ENCODE data around the gene ANKRD39. TPM values are rescaled to one million over a fixed set of nuclear protein-coding genes. Genes with fewer than 3 reads are reported as not detected.
"Not testable (repeated sequence)": the region's sequence is repeated elsewhere in the genome, so short reads cannot be mapped to it uniquely, and the experiment has no call there.

Gene ANKRD39
- total RNA-seq, 2 donors from 2014 or later, result 12.4 to 18.7 TPM

DNA sequence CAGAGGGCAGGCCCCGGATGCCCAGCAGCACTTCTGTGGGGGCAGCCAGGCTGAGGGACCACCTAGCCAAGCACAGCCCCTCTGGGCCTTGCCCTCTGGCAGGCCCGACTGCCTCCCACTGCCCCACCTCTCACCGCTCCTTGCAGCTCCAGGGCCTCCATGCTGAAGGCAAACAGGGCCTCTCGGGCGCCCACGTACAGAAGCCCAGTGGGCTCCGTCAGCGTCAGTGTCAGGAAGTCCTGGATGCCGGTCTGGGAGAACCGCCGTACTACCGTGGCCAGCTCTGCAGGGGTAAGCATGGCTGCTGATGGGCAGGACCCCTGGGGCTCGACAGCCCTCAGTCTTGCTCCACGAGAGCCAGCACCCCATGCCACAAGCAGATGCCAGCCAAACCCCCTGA, 8.3 kb upstream of the ANKRD39 start:
- Histone ChIP-seq H3K36me3 (peaks cover 5% of the 10 kb centered on the region), H3K27ac (no peak overlapping the region), H3K4me1 (peaks cover 14% of the 10 kb centered on the region), H3K27me3 (no peaks in the 10 kb centered on the region), H3K4me3 (no peak overlapping the region), H3K9ac (ENCODE audit: low read depth in 2 of 2, low read length in 2 of 2) (no peak overlapping the region), H3K9me3 (no peaks in the 10 kb centered on the region)
- DNase-seq, result no peak
- intact Hi-C loops (cut with DNase I), result no loop called here
- TF ChIP-seq, protein P1, sequence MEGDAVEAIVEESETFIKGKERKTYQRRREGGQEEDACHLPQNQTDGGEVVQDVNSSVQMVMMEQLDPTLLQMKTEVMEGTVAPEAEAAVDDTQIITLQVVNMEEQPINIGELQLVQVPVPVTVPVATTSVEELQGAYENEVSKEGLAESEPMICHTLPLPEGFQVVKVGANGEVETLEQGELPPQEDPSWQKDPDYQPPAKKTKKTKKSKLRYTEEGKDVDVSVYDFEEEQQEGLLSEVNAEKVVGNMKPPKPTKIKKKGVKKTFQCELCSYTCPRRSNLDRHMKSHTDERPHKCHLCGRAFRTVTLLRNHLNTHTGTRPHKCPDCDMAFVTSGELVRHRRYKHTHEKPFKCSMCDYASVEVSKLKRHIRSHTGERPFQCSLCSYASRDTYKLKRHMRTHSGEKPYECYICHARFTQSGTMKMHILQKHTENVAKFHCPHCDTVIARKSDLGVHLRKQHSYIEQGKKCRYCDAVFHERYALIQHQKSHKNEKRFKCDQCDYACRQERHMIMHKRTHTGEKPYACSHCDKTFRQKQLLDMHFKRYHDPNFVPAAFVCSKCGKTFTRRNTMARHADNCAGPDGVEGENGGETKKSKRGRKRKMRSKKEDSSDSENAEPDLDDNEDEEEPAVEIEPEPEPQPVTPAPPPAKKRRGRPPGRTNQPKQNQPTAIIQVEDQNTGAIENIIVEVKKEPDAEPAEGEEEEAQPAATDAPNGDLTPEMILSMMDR (IDR thresholded peaks at IDR 0.05), result no peak

DNA sequence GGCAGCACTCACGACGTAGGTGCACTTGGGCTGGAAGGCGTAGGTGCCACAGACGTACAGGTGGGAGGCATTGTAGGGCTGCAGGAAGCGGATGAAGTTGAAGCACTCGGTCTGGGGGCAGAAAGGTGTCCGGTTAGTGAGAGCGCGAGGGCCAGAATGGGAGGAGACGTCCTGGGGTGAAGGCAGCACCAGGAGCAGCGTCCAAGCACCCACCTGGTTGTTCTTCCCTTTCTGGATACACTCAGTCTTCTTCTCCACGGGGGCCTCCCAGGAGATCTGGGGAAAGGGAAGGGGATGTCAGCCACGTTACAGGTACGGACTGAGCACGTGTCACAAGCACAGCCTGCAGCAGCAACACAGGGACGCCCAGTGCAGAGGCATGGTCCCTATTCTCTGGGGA, 7.8 kb upstream of the ANKRD39 start:
- Histone ChIP-seq H3K4me1 (peaks cover 14% of the 10 kb centered on the region), H3K36me3 (peaks cover 5% of the 10 kb centered on the region), H3K9me3 (no peaks in the 10 kb centered on the region), H3K9ac (ENCODE audit: low read depth in 2 of 2, low read length in 2 of 2) (no peak overlapping the region), H3K27ac (no peak overlapping the region), H3K27me3 (no peaks in the 10 kb centered on the region), H3K4me3 (no peak overlapping the region)
- DNase-seq, result no peak
- intact Hi-C loops (cut with DNase I), result no loop called here
- TF ChIP-seq, protein P1 (IDR thresholded peaks at IDR 0.05), result no peak

DNA sequence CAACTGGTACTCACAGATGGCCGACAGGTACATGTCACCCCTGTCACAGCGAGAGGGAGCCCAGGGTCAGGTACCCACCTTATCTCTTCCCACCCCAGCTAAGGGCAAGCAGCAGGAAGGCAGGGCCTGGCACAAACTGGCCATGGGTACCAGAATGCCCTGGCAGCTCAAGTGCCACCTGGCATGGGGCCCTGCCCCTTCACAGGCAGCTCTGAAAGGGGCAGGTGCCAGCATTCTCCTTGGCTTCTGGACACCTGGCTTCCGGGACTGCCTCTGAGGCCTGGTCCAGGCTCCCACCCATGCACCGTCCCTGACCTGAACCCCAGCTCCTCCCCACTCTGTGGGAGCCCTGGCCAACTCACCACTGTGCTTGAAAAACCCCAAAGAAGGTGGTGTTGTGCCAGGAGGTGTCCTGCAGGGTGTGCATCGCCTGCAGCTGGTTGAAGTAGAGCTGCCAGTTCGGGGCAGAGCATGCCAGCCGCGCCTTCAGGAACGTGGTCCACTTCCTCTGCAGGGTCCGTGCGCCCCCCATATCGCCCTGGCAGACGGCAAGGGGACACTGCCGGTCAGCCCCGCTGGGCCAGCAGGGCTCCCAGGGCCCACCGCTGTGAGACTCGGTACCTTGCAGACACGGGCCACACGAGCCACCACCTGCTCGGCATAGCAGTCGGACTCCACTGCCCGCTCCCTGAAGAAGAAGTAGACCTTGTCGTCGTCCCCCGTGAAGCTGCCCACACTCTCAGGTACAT, 6.7 kb upstream of the ANKRD39 start:
- Histone ChIP-seq H3K36me3 (peaks cover 5% of the 10 kb centered on the region), H3K4me3 (no peak overlapping the region), H3K4me1 (peaks cover 14% of the 10 kb centered on the region), H3K27ac (no peak overlapping the region), H3K9me3 (no peaks in the 10 kb centered on the region), H3K9ac (ENCODE audit: low read depth in 2 of 2, low read length in 2 of 2) (no peak overlapping the region), H3K27me3 (no peaks in the 10 kb centered on the region)
- no peak for DNase-seq
- TF ChIP-seq, protein P1 (IDR thresholded peaks at IDR 0.05), result no peak
- intact Hi-C loops (cut with DNase I), result no loop called here

DNA sequence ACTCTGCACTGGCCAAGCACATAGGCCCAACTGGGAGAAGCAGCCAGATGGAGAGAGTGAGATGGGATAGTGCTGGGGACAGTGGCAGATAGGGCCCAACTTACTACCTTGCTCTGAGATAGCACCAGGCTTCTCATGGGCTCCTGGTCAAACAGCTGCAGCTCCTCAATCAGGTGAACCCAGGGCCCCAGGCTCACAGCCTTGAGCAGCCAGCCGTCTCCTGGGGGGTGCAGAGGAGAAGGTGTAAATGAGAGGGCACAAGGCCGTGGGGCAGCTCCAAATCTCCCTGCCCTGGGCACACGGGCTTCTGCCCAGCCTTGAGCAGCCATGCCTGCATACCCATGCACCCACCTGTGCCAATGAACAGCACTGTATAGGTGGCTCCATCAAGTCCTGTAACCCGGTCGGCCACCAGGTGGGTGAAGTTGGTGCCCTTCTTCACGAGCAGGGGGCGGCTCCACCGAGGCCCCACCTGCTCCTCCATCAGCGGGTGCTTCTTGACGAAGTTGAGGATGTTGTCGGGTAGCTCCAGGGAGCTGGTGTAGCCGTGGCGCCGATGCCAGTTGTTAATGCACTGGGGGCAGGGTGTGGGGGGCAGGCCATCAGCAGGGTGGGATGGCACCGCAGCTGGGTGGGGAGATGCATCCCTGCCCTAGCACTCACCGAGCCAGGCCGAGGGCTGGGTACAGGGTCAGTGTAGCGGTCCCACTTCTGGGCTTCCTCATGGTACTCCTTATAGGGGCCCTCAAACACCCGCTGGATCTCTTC, 5.9 kb upstream of the ANKRD39 start:
- intact Hi-C loops (cut with DNase I), result no loop called here
- H3K9me3 ChIP-seq, result no peaks in the 10 kb centered on the region
- DNase-seq, result no peak
- H3K27ac ChIP-seq, result no peak overlapping the region
- TF ChIP-seq, protein P1 (IDR thresholded peaks at IDR 0.05), result no peak
- H3K4me1 ChIP-seq, result peaks cover 14% of the 10 kb centered on the region
- H3K9ac ChIP-seq (ENCODE audit: low read depth in 2 of 2, low read length in 2 of 2), result no peak overlapping the region
- no peaks in the 10 kb centered on the region for H3K27me3 ChIP-seq
- H3K36me3 ChIP-seq, result peaks cover 5% of the 10 kb centered on the region
- H3K4me3 ChIP-seq, result no peak overlapping the region

DNA sequence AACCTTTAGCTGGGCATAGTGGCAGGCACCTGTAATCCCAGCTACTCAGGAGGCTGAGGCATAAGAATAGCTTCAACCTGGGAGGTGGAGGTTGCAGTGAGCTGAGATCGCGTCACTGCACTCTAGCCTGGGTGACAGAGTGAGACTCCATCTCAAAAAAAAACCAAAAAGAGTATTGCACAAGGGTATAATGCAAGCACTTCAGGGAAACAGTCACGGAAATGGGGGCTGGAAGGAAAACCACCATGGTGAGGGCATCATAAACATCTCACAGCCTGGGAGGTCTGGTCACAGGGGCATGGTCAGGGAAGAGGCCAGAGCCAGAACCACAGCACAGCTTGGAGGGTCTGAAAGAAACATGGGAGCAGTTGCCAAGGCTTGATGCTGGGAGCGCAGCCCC, 5.2 kb upstream of the ANKRD39 start:
- H3K9ac ChIP-seq (ENCODE audit: low read depth in 2 of 2, low read length in 2 of 2); H3K9me3 ChIP-seq; H3K27ac ChIP-seq; intact Hi-C loops (cut with DNase I); DNase-seq; H3K27me3 ChIP-seq; H3K36me3 ChIP-seq; H3K4me3 ChIP-seq: not testable (repeated sequence)
- H3K4me1 ChIP-seq, result peaks cover 14% of the 10 kb centered on the region

DNA sequence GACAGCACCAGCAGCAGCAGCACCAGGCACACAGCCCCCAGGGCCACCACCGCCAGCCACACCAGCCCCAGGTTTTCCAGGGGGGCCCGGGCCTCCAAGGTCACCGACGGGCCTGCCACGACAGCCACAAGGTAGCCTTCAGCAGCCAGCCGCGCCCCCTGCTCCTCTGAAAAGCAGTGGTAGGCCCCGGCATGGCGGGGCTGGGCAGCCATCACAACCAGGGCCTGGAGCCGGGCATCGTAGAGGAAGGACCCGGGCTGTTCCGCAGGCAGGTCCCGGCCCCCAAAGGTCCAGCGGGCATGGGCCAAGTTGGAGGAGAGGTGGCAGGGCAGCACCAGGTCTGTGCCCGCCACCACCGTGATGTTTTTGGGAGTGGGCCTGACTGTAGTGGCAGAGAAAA, 3.3 kb upstream of the ANKRD39 start:
- no peaks in the 10 kb centered on the region for H3K9me3 ChIP-seq
- H3K27ac ChIP-seq, result no peak overlapping the region
- H3K9ac ChIP-seq (ENCODE audit: low read depth in 2 of 2, low read length in 2 of 2), result no peak overlapping the region
- no peaks in the 10 kb centered on the region for H3K27me3 ChIP-seq
- no peaks in the 10 kb centered on the region for H3K4me1 ChIP-seq
- intact Hi-C loops (cut with DNase I), result no loop called here
- DNase-seq, result no peak
- H3K4me3 ChIP-seq, result no peak overlapping the region
- TF ChIP-seq, protein P1 (IDR thresholded peaks at IDR 0.05), result no peak
- H3K36me3 ChIP-seq, result peaks cover 5% of the 10 kb centered on the region

Data from colonic mucosa (tissue), 4 donors.